GM21447 (cell line): ENCODE measurements around the gene MRPL14.
A peak's percentile ranks its signal among the peaks of the same experiment; 100 is the strongest.

Source experiments
- ATAC-seq: cut with Tn5 transposase; IDR thresholded peaks from one replicate; pipeline ENCODE4 v1.9.1; 2021; ENCODE audit not compliant: unreplicated experiment

Gene MRPL14

GRCh38 chr6:44126320-44127149, 717 bp downstream of the MRPL14 start:
- peak; percentile 69 for ATAC-seq

GRCh38 chr6:44123544-44123943, 3.7 kb downstream of the MRPL14 start:
- no peak for ATAC-seq

GRCh38 chr6:44122801-44123200, 4.5 kb downstream of the MRPL14 start:
- ATAC-seq = no peak

GRCh38 chr6:44120692-44121443, 6.4 kb downstream of the MRPL14 start:
- ATAC-seq = no peak

- no peak for ATAC-seq
Observed at GRCh38 chr6:44119704-44120262, 7.5 kb downstream of the MRPL14 start.

GRCh38 chr6:44117397-44118128, 9.7 kb downstream of the MRPL14 start:
- ATAC-seq = no peak

GRCh38 chr6:44116641-44117382, 10.4 kb downstream of the MRPL14 start:
- no peak for ATAC-seq

- ATAC-seq = no peak
Observed at GRCh38 chr6:44115866-44116265, 11.4 kb downstream of the MRPL14 start.

GRCh38 chr6:44113414-44113813, 13.8 kb downstream of the MRPL14 start:
- ATAC-seq = no peak

GRCh38 chr6:44111434-44112417, 15.5 kb downstream of the MRPL14 start:
- no peak for ATAC-seq

- no peak for ATAC-seq
Observed at GRCh38 chr6:44110966-44111365, 16.3 kb downstream of the MRPL14 start.

GRCh38 chr6:44110005-44110676, 17.1 kb downstream of the MRPL14 start:
- ATAC-seq = no peak

- ATAC-seq = no peak
Observed at GRCh38 chr6:44109212-44109611, 18.0 kb downstream of the MRPL14 start.

- ATAC-seq = no peak
Observed at GRCh38 chr6:44108471-44108870, 18.8 kb downstream of the MRPL14 start.

- ATAC-seq = no peak
Observed at GRCh38 chr6:44107017-44107416, 20.2 kb downstream of the MRPL14 start.

GRCh38 chr6:44105993-44106740, 21.1 kb downstream of the MRPL14 start:
- ATAC-seq = no peak

- ATAC-seq = no peak
Observed at GRCh38 chr6:44105146-44105545, 22.1 kb downstream of the MRPL14 start.

- no peak for ATAC-seq
Observed at GRCh38 chr6:44104481-44105021, 22.7 kb downstream of the MRPL14 start.
